Uterus (tissue), 2 donors: Measurements from ENCODE around the gene CCNL1.

ENCODE experiments used
- CTCF ChIP-seq, 4 experiments: fragments of 200-600 bp in 2 of 4; fragments of 450-650 bp in 2 of 4; sonication (generic) in 2 of 4; IDR thresholded peaks; one replicate each; pipeline ENCODE4 v1.5.1; 2016 to 2019; ENCODE audit warnings: antibody characterized with exemption in 4 of 4, mild to moderate bottlenecking in 2 of 4, moderate library complexity in 1 of 4
- POLR2A ChIP-seq, 2 donors: fragments of 450-650 bp; IDR thresholded peaks; one replicate each; pipeline ENCODE4 v1.6.1; 2016; ENCODE audit warnings: antibody characterized with exemption in 2 of 2, mild to moderate bottlenecking in 1 of 2, moderate library complexity in 1 of 2

- no peak for TF ChIP-seq CTCF (IDR thresholded peaks at IDR 0.05)
- no peak for TF ChIP-seq POLR2A (IDR thresholded peaks at IDR 0.05)
Observed at GRCh38 chr3:157117875-157118654, 41.9 kb downstream of the CCNL1 start.
